ENCODE results near the gene RICTOR.

- TF ChIP-seq BCL11A (tag by site-specific recombination; IDR thresholded peaks at IDR 0.05; ENCODE audit: low read depth), result no peak
- TF ChIP-seq ZBTB11 (tag by site-specific recombination; conservative IDR thresholded peaks at IDR 0.05; ENCODE audit: low read depth), result no peak
- TF ChIP-seq KLF9 (tag by site-specific recombination; IDR thresholded peaks at IDR 0.05; ENCODE audit: low read depth), result no peak
- no peak for TF ChIP-seq ZNF239 (tag by site-specific recombination; IDR thresholded peaks at IDR 0.05)
- no peak for TF ChIP-seq CTCF (tag by site-specific recombination; IDR thresholded peaks at IDR 0.05)
- no peak for TF ChIP-seq ZBTB20 (tag by site-specific recombination; IDR thresholded peaks at IDR 0.05)
- TF ChIP-seq ZBTB44 (tag by site-specific recombination; IDR thresholded peaks at IDR 0.05), result no peak
These were observed 57.5 kb downstream of the RICTOR start for GRCh38 chr5:39016587-39017275.
